ENCODE measurements around the gene WDR27.
"Not testable (repeated sequence)": the region's sequence is repeated elsewhere in the genome, so short reads cannot be mapped to it uniquely, and the experiment has no call there.

WDR27 gene

GRCh38 chr6:169491482-169491881 lies 210.3 kb downstream of the WDR27 start:
- DNase-seq: no peak

GRCh38 chr6:169490830-169491229 lies 211.0 kb downstream of the WDR27 start:
- DNase-seq: no peak

- no peak for DNase-seq
Observed at GRCh38 chr6:169490246-169490641, 211.6 kb downstream of the WDR27 start.

GRCh38 chr6:169489563-169490245 lies 212.1 kb downstream of the WDR27 start:
- DNase-seq: no peak

- peak in 2 of 56 donors; percentile 2 to 3 for DNase-seq
Observed at GRCh38 chr6:169487579-169488436, 214.0 kb downstream of the WDR27 start.

GRCh38 chr6:169479783-169480495 lies 221.9 kb downstream of the WDR27 start:
- DNase-seq: no peak

GRCh38 chr6:169474362-169474761 lies 227.5 kb downstream of the WDR27 start:
- no peak for DNase-seq

GRCh38 chr6:169473663-169474062 lies 228.2 kb downstream of the WDR27 start:
- no peak for DNase-seq

- no peak for DNase-seq
Observed at GRCh38 chr6:169472786-169473416, 228.9 kb downstream of the WDR27 start.

GRCh38 chr6:169470790-169471189 lies 231.0 kb downstream of the WDR27 start:
- no peak for DNase-seq

GRCh38 chr6:169469028-169469427 lies 232.8 kb downstream of the WDR27 start:
- no peak for DNase-seq

GRCh38 chr6:169467755-169468154 lies 234.1 kb downstream of the WDR27 start:
- DNase-seq: not testable (repeated sequence)

- DNase-seq: not testable (repeated sequence)
Observed at GRCh38 chr6:169466256-169466655, 235.6 kb downstream of the WDR27 start.

GRCh38 chr6:169457762-169458161 lies 244.1 kb downstream of the WDR27 start:
- DNase-seq: no peak

GRCh38 chr6:169456840-169457239 lies 245.0 kb downstream of the WDR27 start:
- DNase-seq: no peak

GRCh38 chr6:169455470-169455869 lies 246.4 kb downstream of the WDR27 start:
- DNase-seq: no peak

GRCh38 chr6:169454872-169455204 lies 247.0 kb downstream of the WDR27 start:
- DNase-seq: no peak

GRCh38 chr6:169454204-169454871 lies 247.5 kb downstream of the WDR27 start:
- no peak for DNase-seq

- DNase-seq: no peak
Observed at GRCh38 chr6:169452869-169453620, 248.8 kb downstream of the WDR27 start.

- DNase-seq: peak in 11 of 56 donors; percentile 7 to 59 (median 20)
Observed at GRCh38 chr6:169452117-169452868, 249.5 kb downstream of the WDR27 start.
